NCI-H1105 treated with DMSO at 0.1 percent for 48 hours (cell line): Measurements from ENCODE around the gene RPTOR.

Source experiments
- DNase-seq: peaks from one replicate; lab custom pipeline; 2025; lab: John Stamatoyannopoulos, UW

Gene RPTOR

DNA sequence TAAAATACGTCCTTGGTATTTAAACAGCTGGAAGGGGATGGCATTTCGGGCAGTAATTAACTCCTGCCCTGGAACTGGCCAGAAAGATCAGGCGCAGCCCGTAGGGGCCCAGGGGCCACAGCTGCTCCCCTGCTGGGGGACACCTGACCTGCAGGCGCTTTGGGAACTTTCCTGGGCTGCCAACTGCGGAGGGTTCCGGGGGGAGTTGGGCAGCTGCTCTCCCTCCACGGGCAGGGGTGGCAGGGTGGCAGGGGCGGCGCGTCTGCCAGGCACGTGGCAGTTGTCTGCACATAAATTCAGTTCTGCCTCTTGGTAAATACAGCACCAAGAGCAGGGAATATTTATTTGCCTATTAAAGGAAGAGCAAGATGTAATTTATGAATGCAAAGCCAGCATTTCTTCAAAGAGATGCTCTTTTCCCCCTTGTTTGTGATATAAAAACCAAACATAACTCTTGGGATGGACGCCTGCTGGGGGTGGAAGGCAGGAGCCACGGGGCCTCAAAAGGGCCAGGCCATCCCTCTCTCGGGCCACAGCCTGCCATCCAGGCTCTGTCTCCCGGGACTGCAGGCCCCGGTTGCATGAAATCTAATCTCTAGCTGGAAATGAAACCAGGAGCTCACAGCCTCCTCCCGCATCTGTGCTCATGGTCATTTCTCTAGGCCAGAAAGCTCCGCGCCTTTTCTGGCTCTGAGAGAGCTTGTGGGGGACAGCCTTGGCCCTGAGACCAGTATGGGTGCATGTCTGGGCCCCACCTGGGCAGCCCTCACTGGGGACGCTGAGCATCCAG, 417.1 kb downstream of the RPTOR start:
- DNase-seq: no peak

DNA sequence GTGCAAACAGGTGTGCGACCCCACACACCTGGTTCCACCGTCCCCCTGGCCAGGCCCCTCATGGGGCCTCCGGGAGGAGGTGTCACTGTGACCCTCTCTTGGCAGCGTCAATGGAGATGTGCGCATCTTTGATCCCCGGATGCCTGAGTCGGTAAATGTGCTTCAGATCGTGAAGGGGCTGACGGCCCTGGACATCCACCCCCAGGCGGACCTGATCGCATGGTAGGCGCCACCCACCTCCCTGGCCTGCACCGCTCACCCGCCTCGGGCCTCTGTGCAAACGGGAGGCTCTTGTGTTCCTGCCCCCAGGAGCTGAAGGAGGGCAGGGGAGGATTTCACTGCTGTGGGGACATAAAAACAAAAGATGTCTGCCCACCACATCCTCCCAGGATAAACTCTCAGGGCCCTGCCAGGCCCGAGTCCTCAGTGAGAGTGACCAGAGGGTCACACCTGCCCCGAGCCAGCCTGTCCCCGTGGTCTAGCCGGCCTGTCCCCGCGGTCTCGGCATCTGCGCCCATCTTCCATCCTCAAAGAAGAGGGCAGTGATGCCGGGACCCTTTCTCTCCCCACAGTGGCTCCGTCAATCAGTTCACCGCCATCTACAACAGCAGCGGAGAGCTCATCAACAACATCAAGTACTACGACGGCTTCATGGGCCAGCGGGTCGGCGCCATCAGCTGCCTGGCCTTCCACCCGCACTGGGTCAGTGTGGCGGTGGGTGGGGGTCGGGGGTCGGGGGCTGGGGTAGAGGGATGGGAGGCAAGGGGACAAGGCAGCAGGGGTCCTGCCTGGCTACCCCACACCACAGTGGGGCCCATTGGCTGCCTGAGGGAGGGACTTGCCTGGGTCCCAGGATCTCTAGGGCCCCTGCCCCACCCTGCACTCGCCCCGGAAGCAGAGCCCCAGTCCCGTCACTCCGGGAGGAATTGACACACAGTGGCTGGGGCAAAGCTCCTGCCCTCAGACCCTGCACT, 418.0 kb downstream of the RPTOR start:
- no peak for DNase-seq

DNA sequence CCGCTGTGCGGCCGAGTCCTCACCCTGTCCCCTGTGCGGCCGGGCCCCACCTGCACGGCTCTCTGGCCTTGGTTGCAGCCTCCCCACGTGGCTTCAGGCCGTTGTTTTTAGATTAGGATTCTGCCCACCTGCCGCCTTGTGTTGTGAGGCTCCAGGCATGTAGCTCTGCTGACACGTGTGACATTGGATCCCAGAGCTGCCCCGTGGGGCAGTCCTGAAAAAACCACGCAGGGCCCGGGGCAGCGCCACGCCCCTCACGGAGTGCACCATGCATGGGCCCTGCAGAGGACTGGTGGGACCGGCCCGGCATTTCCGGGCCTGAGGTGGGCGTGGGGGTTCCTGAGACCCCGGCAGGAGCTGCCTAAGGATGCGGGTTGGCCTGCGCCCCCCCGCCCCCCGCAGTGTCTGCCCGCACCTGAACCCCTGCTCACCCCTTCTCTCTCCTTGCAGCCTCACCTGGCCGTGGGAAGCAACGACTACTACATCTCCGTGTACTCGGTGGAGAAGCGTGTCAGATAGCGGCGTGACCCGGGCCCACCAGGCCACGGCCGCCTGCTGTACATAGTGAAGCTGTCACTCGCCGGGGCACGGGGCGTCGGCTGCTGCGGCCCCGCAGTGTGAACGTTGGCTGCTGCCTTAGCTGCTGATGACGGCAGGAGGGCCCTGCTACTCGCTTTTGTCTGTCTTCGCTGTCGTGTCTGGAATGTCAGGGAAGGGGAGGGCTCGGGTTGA, 419.3 kb downstream of the RPTOR start:
- no peak for DNase-seq

DNA sequence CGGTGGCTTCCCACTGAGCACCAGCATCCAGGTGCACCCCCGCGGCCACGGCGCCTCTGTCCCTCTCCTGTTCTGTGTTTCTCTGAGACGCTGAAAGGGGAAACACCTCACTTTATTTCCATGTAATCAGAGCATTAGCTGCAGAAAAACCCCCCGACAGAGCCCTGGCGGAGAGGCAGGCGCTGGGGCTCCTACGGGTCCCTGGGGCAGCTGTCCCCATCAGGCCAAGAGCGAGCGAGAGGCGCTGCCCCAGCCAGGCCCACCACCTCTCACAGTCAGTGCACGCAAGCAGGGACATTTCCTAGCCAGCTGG, 419.9 kb downstream of the RPTOR start:
- DNase-seq: no peak

DNA sequence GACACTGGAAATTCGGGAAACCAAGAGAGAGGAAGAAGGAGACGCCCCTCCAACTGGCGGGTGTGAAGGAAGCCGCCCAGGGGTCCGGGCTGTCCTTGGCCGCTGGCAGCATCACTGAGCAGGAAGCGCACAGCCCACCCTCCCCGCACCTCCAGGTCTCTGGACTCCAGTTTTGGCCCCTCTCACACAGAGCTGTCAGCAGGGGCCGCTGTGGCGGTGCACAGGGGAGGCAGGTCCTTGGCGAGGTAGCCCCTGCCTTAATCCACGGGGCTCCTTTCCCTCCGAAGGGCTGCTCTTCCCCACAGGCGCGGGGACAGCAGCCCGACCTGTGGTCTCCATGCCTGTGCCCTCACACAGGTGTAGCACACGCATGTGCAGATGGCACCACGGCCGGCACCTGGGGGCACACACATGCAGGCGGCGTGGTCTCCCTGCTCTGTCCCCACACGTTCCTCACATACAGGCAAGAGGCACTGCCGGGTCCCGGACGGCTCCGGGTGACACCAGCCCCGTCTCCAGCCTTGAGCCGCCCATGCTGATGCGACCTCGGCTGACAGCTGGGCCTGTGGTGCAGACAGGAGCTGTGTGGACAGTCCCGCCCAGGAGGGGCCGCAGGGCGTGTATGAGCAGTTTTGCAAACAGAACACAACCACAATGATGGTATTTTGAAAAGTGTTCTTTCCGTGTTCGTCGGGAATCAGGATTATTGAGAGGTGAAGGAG, 420.4 kb downstream of the RPTOR start:
- DNase-seq: no peak

DNA sequence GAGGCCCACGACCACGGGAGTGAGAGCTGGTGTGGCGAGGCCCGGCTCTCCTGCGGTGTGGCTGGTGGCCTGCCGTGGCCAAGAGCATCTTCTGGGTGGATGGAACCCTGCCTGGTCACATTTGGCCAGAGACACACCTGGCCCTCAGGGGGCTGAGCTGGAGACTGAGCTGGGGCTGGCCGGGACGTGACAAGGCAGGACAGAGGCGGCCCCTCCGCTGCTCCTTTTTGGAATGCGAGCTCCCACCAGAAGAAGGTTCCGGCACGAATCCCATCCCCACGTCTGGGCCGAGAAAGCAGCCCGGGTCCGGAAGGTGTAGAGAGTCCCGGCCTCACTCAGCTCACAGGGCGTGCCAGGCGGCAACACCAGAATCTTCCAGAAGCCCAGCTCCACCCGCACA, 421.0 kb downstream of the RPTOR start:
- DNase-seq: no peak

DNA sequence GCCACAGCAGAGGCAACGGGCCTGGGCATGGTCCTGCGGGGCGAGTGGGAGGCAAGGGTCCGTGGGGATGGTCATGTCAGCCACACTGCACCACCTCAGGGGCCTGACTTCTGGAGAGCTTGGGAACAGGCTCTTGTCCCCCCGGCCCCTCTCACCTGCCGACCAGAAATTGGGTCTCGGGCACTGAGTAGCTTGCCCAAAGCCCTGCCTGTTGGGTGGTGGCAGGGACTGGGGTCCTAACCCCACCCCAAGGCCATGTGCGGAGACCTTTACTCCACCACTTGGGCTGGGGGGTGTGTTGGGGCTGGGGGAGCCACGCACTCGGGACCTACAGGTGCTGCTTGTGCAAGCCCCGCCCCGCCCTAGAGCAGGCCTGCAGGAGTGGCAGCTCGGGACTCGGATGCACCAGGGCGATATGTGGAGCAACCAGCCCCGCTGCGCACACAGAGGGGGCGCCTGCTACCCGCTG, 422.8 kb downstream of the RPTOR start:
- DNase-seq: no peak

DNA sequence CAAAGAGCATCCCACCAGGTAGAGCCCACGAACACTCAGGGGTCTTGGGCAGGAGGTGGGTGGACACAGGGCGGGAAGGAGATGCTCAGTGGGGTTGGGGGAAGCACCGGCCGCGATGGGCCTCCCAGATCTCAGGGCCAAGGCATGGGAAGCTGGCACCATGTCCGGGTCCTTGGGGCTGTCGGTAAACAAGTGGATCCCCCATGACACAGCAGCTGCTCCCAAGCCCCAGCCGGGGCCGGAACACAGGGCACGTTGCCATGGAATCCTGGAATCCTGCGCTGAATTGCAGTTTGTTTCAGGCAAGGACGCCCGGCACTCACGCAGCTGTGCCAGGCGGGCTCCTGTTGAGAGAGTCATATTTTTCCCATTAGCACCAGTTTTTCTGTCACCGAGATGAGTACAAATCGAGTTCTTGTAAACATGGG, 424.0 kb downstream of the RPTOR start:
- peak; percentile 45 for DNase-seq

DNA sequence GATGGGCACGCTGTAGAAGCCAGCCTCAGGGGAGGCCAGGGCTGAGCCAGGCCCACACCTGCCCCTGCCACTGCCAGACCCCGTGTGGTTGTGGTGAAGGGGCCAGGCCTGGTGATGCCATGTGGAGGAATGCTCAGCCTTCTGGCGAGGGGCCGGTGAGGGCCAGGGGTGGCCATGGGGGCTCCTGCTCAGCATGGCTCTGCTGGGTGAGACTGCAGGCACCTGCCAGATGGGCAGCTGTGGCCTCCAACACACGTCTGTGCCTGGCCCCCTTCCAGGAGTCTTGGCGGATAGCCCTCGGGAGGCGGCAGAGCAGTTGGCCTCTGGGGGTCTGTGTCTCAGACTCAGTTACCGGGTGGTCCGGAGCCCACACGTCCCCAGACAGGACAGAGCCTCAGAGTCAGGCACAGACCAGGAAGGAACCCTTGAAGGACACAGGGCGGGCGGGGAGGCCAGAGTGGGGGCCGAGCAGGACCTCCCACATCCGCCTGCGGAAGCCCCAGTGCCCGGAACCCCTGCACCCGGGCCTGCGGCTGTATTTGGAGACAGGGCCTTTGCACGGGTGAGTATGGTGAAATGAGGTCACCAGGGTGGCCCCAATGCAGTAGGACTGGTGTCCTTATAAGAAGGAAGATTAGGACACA, 424.5 kb downstream of the RPTOR start:
- no peak for DNase-seq

DNA sequence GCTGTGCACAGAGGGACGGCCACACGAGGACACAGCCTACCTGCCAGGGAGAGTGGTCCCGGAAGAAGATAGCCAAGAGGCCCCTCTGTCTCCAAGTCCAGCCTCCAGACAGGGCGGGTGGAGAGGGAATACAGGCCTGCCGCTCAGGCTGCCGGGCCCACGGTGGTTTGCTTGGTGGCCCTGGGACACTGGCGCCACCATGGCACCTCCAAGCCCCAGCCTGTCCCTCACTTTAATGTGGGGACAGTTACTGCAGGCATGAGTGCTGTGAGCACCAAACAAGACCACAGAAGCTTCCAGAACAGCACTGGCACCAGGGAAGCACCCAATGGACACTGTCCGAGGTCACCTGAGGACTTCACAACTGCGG, 425.0 kb downstream of the RPTOR start:
- DNase-seq: no peak

DNA sequence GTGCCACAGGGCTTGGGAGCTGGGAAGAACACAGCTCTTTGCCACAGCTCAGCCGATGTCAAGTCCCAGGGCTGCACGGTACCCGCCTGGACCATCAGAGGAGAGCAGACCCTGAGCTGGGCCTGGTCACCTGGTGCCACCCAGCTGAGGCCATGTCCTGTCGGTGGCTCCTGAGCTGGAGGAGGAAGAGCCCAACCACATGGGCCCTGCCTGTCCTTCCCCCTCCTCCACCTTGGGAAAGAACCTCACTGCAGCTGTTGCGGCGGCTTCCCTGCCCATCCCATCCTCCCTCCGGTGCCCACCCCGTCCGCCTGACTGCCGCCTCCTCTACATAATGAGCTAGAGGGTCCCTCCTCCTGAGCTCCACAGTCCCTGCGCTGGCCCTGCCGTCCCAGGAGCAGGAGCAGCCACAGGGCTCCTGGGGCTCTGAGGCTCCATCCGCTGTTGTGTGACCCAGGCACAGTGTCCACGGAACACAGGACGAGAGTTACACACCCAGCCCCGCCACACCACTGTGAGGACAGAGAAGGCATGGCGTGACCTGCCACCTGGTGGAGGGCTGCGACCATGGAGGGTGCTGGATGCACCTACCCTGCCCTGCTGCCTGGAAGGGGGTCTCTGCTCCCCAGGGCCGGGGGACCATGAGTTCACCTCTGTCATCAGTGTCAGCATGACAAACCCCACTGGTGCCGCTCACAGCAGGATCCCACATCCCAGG, 425.6 kb downstream of the RPTOR start:
- DNase-seq: no peak

DNA sequence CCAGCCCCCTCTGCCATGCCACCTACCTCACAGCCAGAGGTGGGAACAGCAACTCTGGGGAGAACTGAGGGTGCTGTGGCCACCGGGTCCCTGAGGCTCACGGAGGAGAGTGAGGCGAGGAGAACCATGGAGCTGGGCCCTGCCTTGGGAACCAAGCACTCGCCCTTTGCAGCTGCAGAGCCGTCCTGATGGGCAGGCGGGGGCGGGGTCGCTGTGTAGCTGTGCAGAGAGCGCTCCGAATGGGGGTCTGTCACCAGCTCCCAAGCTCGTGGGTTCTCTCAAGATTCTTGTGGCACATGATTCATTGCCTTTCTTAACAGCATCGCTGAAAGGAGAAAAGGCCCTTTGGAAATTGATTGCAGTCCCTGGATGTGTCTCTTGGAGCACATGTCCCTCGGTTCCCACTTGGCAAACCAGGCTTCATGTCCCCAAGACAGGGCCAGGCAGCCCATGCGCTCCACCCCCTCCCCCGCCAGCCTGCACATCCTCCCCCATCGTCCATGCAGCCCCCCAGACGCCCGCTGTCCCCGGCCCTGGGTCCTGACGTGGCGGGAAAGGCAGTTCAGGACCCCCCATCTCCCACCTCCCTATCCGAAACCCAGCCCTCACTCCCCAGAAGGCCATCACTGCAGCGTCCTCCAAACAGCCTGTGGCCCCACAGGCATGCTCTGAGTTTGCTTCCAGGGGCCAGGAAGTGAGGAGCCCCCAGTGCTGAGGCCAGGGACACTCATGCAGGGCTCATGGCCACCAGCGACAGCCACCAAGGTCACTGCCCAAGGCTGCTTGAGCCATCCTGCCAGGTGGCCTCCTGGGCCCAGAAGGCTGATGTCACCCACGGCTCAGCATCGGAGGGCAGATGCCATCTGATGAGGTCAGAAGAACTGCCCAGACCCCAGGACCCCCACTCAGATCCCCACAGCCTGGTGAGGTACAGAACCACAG, 426.4 kb downstream of the RPTOR start:
- DNase-seq: no peak

DNA sequence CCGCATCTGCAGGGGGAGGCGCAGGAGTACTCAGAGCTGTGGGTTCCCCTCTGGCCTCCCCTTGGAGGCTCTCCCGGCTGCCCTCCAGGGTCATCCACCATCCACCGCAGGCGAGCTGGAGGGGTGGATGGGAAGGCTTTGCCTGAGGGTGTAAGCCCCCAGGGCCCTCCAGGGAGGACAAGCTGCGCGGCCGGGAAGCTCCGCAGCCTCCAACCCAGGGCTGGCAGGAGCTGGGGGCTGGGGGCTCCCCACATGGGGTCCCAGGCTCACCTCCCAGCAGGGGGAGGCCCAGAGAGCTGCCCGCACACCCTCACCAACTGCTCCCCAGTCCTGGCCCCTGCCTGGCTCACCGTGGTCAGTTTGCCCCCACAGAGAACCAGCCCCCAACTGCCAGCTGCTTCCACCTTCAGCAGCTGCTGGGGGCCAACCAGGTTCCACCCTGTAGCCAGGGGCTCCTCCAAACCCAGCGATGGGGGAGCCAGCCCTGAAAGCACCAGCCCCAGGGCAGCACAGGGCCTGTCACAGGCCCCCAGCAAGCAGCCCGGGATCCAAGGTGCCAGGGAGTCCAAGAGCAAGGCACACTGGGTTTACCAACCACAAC, 427.2 kb downstream of the RPTOR start:
- no peak for DNase-seq

DNA sequence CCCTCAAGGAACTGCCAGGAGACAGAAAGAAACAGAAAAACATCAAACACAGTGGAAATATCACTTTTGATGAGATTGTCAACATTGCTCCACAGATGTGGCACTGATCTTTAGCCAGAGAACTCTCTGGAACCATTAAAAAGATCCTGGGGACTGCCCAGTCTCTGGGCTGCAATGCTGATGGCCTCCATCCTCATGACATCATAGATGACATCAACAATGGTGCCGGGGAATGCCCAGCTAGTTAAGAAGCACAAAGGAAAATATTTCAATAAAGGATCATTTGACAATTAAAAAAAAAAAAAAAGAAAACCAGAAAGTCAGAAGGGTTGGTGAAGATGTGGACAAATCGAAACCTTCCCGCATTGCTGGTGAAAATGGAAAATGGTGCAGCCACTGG, 432.1 kb downstream of the RPTOR start:
- DNase-seq: no peak

DNA sequence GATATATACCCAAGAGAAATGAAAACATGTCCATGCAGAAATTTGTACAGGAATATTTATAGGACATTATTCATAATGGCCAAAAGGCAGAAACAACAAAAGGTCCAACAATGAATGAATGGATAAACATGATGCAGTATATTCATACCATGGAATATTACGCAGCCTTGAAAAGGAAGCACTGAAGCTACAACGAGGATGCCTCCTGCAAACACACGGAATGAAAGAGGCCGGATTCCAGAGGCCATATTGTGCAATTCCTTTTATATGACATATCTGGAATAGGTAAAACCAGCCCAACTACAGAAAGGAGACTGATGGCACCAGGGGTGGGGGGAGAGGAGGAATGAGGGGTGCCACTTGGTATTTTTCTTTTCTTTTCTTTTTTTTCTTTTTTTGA, 432.5 kb downstream of the RPTOR start:
- DNase-seq: no peak

DNA sequence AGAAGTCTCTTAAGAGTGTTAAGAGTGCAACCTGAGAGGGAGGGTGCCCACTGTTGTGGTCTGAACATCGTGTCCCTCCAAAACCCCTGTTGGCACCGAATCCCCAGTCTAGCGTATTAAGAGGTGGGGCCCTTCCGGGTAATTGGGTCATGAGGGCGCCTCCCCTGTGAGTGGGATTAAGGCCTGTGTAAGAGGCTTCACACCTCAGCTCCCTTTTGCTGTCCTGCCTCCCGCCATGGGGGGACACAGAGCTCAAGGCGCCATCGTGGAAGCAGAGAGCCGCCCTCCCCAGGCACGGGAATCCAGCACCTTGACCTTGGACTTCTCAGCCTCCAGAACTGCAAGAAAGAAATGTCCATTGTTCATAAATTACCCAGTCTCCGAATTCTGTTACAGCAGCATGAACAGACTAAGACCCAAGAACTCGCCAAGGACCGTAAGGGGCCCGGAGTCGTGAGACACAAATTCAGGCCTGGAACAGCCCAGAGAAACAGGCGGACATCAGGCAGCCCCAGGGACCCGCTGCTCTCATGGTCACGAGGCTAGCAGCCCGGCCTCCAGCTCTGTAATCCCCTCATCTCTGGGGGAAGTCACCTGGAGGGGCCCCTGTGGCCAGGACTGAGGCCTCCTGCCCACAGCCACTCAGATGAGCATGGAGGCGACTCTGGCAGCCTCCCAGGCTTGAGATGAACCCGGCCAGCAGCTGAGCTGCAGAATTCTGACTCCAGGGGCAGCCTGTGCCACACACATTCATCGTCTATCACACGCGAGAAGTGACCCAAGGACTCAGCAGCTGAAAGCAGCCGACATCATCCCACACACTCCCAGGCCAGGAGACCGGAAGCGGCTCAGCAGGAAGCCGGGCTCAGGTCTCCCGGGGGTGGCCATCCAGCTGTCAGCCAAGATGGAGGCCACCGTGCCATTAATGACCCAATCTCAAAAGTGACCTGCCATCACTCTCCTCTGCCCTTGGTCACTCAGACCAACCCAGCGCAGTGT, 434.2 kb downstream of the RPTOR start:
- DNase-seq: no peak

DNA sequence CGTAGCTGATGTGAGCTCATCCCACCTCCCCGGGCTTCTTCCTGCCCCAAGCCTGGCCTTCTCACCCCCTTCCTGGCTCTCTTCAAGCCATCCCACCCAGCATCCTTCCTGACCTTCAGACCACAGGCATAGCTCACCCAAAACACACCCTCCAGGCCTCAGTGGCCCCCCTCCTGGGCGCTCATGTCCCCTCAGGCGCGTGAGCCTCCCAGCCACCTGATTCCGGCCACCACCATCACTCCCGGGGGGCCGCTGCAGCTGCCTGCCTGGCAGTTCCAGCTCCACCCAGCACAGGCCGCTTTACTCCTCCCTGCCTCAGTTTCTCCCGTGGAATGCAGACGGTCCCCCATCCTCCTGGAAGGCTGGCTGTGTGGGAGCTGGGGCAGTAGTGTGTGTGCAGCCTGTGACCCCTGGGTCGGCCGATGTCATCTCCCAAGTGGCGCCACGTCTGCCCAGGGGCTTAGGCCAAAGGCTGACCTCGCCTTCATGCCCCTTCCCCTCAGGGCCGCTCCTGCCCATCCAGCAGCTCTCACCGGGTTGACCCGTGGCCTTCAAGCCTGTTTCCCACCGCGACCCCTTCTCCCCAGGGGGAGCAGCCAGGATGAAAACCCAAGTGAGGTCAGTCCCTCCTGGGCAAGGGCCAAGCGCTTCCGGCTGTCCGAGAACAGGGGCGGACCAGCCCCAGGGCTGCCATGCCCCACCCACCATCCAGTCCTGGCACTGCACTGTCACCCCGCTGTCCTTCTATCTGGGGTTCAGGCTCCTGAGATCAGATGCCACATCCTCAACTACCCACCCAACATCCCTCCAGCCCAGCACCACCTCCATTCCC, 435.1 kb downstream of the RPTOR start:
- no peak for DNase-seq
